HepG2 (cell line): ENCODE results near the gene SLC13A3. TPM values are rescaled to one million over a fixed set of nuclear protein-coding genes. Genes with fewer than 3 reads are reported as not detected.

Source experiments
- ATAC-seq: fragments of 200-7000 bp; cut with Tn5 transposase; 3 replicates; pipeline ENCODE4 v1.9.1; 2020; ENCODE audit warnings: mild to moderate bottlenecking, moderate library complexity
- BruUV-seq: library from RNA; stranded (reverse); fragments of 400-500 nt; replicated peaks from 2 replicates; lab custom pipeline; 2021; lab: Mats Ljungman, UMichigan
- CTCF ChIA-PET: fragments of 300-600 bp; formaldehyde crosslinking; extraction: SDS; loops from one replicate; lab custom pipeline; 2021; ENCODE audit warnings: low total read pairs, inconsistent platforms, low intra/inter-chr PET ratio; lab: Yijun Ruan, JAX
- POLR2A ChIA-PET: fragments of 350-600 bp; sonication (Branson Sonifier 250); formaldehyde crosslinking; loops from one replicate; lab custom pipeline; 2020; ENCODE audit warnings: antibody characterized with exemption, inconsistent platforms; lab: Yijun Ruan, JAX
- DNase-seq: peaks from one replicate; pipeline ENCODE4 v3.0.0-alpha.2; 2015; ENCODE audit warnings: low spot score
- FAIRE-seq: peaks from 3 replicates; lab custom pipeline; 2011; peaks lifted over from hg19 to GRCh38; lab: Jason Lieb, UNC
- H2AFZ ChIP-seq: one replicate; pipeline ENCODE4 v1.6.1; 2011; ENCODE audit warnings: low read length, inconsistent platforms
- H3K27ac ChIP-seq: fragments of 300-600 bp; 3 replicates; pipeline ENCODE4 v1.8.0; 2011; ENCODE audit warnings: mixed run types, mild to moderate bottlenecking, mixed read lengths, low read length, inconsistent platforms; ENCODE audit not compliant: insufficient read depth; ENCODE audit errors: extremely low read length
- H3K27me3 ChIP-seq, 2 experiments: fragments of 200-600 bp in 1 of 2; 2 replicates in 1 of 2; 3 replicates in 1 of 2; pipeline versions ENCODE4 v1.6.0 to v1.8.0; 2011; ENCODE audit warnings: low read length in 2 of 2, mild to moderate bottlenecking in 2 of 2, moderate library complexity in 2 of 2, inconsistent platforms in 1 of 2; ENCODE audit not compliant: insufficient read depth in 2 of 2, control insufficient read depth in 1 of 2
- H3K36me3 ChIP-seq, 2 experiments: fragments of 200-600 bp in 1 of 2; replicated peaks in 1 of 2; 2 replicates in 1 of 2; 3 replicates in 1 of 2; pipeline versions ENCODE4 v1.5.1 to v1.8.0; 2011; ENCODE audit warnings: low read length in 2 of 2, inconsistent platforms in 1 of 2; ENCODE audit not compliant: insufficient read depth in 2 of 2, control insufficient read depth in 1 of 2
- H3K4me1 ChIP-seq: 2 replicates; pipeline ENCODE4 v1.5.1; 2012; ENCODE audit warnings: low read length, inconsistent platforms; ENCODE audit not compliant: insufficient read depth
- H3K4me2 ChIP-seq: 2 replicates; pipeline ENCODE4 v1.6.0; 2011; ENCODE audit warnings: low read depth, low read length, inconsistent platforms
- H3K4me3 ChIP-seq, 3 experiments: fragments of 200-600 bp in 1 of 3; sonication (generic), shearing (Covaris generic) in 1 of 3; replicated peaks in 1 of 3; 2 replicates each; pipeline ENCODE4 v1.5.1; 2011 to 2016; ENCODE audit warnings: low read length in 3 of 3, inconsistent platforms in 2 of 3, low read depth in 2 of 3, mild to moderate bottlenecking in 2 of 3, control low read depth in 1 of 3, mixed read lengths in 1 of 3; ENCODE audit not compliant: insufficient read depth in 1 of 3
- H3K79me2 ChIP-seq: one replicate; pipeline ENCODE4 v1.6.1; 2011; ENCODE audit warnings: low read length, inconsistent platforms; ENCODE audit not compliant: insufficient read depth
- H3K9ac ChIP-seq: 2 replicates; pipeline ENCODE4 v1.6.0; 2011; ENCODE audit warnings: mild to moderate bottlenecking, low read depth, low read length, inconsistent platforms; ENCODE audit not compliant: insufficient read depth
- H3K9me3 ChIP-seq: 2 replicates; pipeline ENCODE4 v1.5.1; 2012; ENCODE audit warnings: mild to moderate bottlenecking, low read length
- H4K20me1 ChIP-seq: 2 replicates; pipeline ENCODE4 v1.6.0; 2011; ENCODE audit warnings: inconsistent platforms, mild to moderate bottlenecking, low read length, moderate library complexity; ENCODE audit not compliant: insufficient read depth
- RBM22 ChIP-seq: fragments of 200-400 bp; formaldehyde crosslinking; optimal IDR thresholded peaks from 2 replicates; pipeline ENCODE3; 2017; ENCODE audit warnings: mild to moderate bottlenecking, low read length, moderate library complexity
- THYN1 ChIP-seq: sonication (generic); formaldehyde crosslinking; IDR thresholded peaks from 2 replicates; pipeline ENCODE4 v1.8.1; 2023; ENCODE audit warnings: low read depth, mild to moderate bottlenecking, moderate library complexity, missing genetic modification reagents, borderline replicate concordance
- ZNF776 ChIP-seq: sonication (generic); formaldehyde crosslinking; IDR thresholded peaks from 2 replicates; pipeline ENCODE4 v1.4.0; 2020; ENCODE audit warnings: mild to moderate bottlenecking, missing genetic modification reagents
- WGBS: methylation state at CpG from one replicate; pipeline ENCODE4 v1.1.6; 2017; ENCODE audit warnings: low lambda C conversion rate; 5-methylcytosine and 5-hydroxymethylcytosine counted together
- in situ Hi-C: cut with HindIII; loops from 2 replicates; pipeline ENCODE4 v1.10.0; 2017; ENCODE audit warnings: low pct_unique_long_range_greater_than_20kb; ENCODE audit not compliant: extremely low pct_ligation_motif_present
- intact Hi-C: fragments of 100-400 bp; cut with micrococcal nuclease; formaldehyde crosslinking; loops from one replicate; pipeline ENCODE4 v1.10.0; 2022; ENCODE audit not compliant: unreplicated experiment
- polyA plus RNA-seq, 8 experiments: library from polyadenylated mRNA; depleted of rRNA in 3 of 8; stranded (reverse) in 7 of 8; unstranded in 1 of 8; fragments of >200 nt; fragmentation: Illumina TruSeq in 4 of 8; extraction: Trizol in 4 of 8; gene quantifications; 2 replicates each; pipeline versions ENCODE4 v1.2.1 to v1.2.3, GENCODE V29; 2011 to 2016; ENCODE audit warnings: low read depth in 4 of 8, missing spikeins in 1 of 8, mixed read lengths in 1 of 8; ENCODE audit not compliant: insufficient read depth in 1 of 8
- total RNA-seq, 5 experiments: library from RNA; depleted of rRNA; stranded (reverse); fragments of >200 nt; fragmentation: Illumina TruSeq; extraction: Trizol; gene quantifications; 2 replicates each; pipeline ENCODE4 v1.2.3, GENCODE V29; 2016; ENCODE audit warnings: low read depth in 1 of 5
- TF ChIP-seq, protein P1 (sequence below): sonication (generic); formaldehyde crosslinking; IDR thresholded peaks from 2 replicates; pipeline ENCODE4 v1.4.0; 2020; ENCODE audit warnings: missing genetic modification reagents

The SLC13A3 gene
- total and polyA plus RNA-seq, 2 of the 13 experiments (the other 11 are each of a cell fraction or from before 2014, with no cell fraction given) = 66.5 to 76.0 TPM

DNA sequence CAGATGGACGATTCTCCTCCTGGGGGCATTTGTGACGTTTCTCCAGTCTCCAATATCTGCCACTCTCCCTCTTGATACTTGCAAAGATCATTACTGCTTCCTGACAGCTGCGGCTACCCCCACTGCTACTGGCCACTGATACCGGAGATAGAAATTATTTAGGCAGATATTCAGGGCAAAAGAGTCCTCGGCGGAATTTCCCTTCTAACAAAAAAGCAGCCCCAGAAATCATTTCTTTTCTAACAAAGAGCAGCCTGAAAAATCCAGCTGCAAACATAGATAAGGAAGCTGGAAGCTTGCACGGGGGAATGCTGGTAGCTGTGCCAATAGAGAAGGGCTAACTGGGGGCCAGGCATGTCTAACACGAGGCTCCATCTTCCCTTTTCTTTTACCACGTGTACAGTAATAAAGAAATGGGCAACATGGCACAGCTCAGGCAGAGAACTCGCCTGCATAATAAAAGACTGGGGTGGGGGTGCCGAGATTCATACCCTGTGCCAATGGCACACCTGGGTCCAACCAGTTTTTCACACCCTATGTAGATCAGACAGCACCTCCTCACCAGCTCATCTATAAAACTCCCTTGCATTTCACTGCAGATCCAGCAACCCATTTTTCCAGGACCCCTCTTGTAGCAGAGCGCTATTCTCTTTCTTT lies 31.9 kb upstream of the SLC13A3 start:
- WGBS = 92% methylated on average over 12 of the region's 12 CpGs
- BruUV-seq = no TSS peak
- Histone ChIP-seq H3K4me3 (no peak overlapping the region), H3K36me3 (peaks cover 3 to 10% of the 10 kb centered on the region in 2 experiments; a peak in 3 of 5 replicates), H3K27me3 (no peaks in the 10 kb centered on the region), H3K9ac (no peak overlapping the region), H3K27ac (no peak overlapping the region), H3K9me3 (no peaks in the 10 kb centered on the region), H4K20me1 (no peaks in the 10 kb centered on the region), H2AFZ (no peak overlapping the region), H3K4me2 (no peak overlapping the region), H3K4me1 (peaks cover 88% of the 10 kb centered on the region), H3K79me2 (peaks cover 30% of the 10 kb centered on the region)
- ATAC-seq (no peak), FAIRE-seq (no peak), DNase-seq (no peak)
- in situ Hi-C loops = loop anchor here (5.0 kb wide), 3 partner anchors 36 to 161 kb away; no protein-coding TSS in a partner anchor
- intact Hi-C loops = no loop called here
- ChIA-PET CTCF (no interaction called here), POLR2A (interaction anchor here (1.6 to 5.0 kb wide), 3 partner anchors 33 to 160 kb away, joined by 3 to 27 read pairs (median 7); no protein-coding TSS in a partner anchor)
- TF ChIP-seq RBM22 (peak; percentile 3), THYN1 (CRISPR knock-in tag) (0 out of 2 replicates have a peak, but pooled peaks have one; percentile 36), ZNF776 (no peak)
- TF ChIP-seq, protein P1, sequence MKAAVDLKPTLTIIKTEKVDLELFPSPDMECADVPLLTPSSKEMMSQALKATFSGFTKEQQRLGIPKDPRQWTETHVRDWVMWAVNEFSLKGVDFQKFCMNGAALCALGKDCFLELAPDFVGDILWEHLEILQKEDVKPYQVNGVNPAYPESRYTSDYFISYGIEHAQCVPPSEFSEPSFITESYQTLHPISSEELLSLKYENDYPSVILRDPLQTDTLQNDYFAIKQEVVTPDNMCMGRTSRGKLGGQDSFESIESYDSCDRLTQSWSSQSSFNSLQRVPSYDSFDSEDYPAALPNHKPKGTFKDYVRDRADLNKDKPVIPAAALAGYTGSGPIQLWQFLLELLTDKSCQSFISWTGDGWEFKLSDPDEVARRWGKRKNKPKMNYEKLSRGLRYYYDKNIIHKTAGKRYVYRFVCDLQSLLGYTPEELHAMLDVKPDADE (CRISPR knock-in tag) = 0 out of 2 replicates have a peak, but pooled peaks have one; percentile 35
